Neuronal stem cell (in vitro differentiated cells): ENCODE results near the gene ZNF219.
A peak's percentile ranks its signal among the peaks of the same experiment; 100 is the strongest.
"Not testable (repeated sequence)": the region's sequence is repeated elsewhere in the genome, so short reads cannot be mapped to it uniquely, and the experiment has no call there.

Experiments
- DNase-seq: peaks from one replicate; pipeline ENCODE4 v3.0.0-alpha.2; 2013; ENCODE audit warnings: low spot score
- H2AFZ ChIP-seq: one replicate; pipeline ENCODE4 v1.6.1; 2013; ENCODE audit warnings: mild to moderate bottlenecking, low read length, inconsistent platforms
- H2AK5ac ChIP-seq: 2 replicates; pipeline ENCODE4 v1.6.1; 2013; ENCODE audit warnings: low read depth, mild to moderate bottlenecking, inconsistent platforms, low read length, moderate library complexity, mixed read lengths
- H2BK120ac ChIP-seq: 2 replicates; pipeline ENCODE4 v1.6.1; 2013; ENCODE audit warnings: low read depth, mild to moderate bottlenecking, inconsistent platforms, low read length, moderate library complexity, mixed read lengths
- H2BK12ac ChIP-seq: one replicate; pipeline ENCODE4 v1.6.1; 2013; ENCODE audit warnings: low read length, inconsistent platforms
- H2BK15ac ChIP-seq: 2 replicates; pipeline ENCODE4 v1.6.1; 2013; ENCODE audit warnings: mild to moderate bottlenecking, low read length, inconsistent platforms, mixed read lengths
- H2BK5ac ChIP-seq: one replicate; pipeline ENCODE4 v1.6.1; 2013; ENCODE audit warnings: inconsistent platforms, mild to moderate bottlenecking, low read length, moderate library complexity
- H3K14ac ChIP-seq: one replicate; pipeline ENCODE4 v1.6.1; 2013; ENCODE audit warnings: low read length, inconsistent platforms
- H3K18ac ChIP-seq: 2 replicates; pipeline ENCODE4 v1.6.1; 2013; ENCODE audit warnings: low read length, inconsistent platforms
- H3K23ac ChIP-seq: 2 replicates; pipeline ENCODE4 v1.6.1; 2013; ENCODE audit warnings: low read depth, mild to moderate bottlenecking, mixed read lengths, low read length, inconsistent platforms; ENCODE audit not compliant: poor library complexity
- H3K27ac ChIP-seq: replicated peaks from 3 replicates; pipeline ENCODE4 v1.5.1; 2013; ENCODE audit warnings: low read length, inconsistent platforms
- H3K27me3 ChIP-seq, 3 experiments: 2 replicates each; pipeline ENCODE4 v1.6.1; 2013; ENCODE audit warnings: low read length in 3 of 3, mild to moderate bottlenecking in 2 of 3, inconsistent platforms in 1 of 3, low read depth in 1 of 3, mixed read lengths in 1 of 3, moderate library complexity in 1 of 3; ENCODE audit not compliant: control insufficient read depth in 3 of 3, insufficient read depth in 3 of 3
- H3K36me3 ChIP-seq, 2 donors: replicated peaks in 1 of 2; 2 replicates each; pipeline ENCODE4 v1.6.1; 2013; ENCODE audit warnings: low read length in 2 of 2; ENCODE audit not compliant: control insufficient read depth in 2 of 2, insufficient read depth in 2 of 2
- H3K4ac ChIP-seq: 2 replicates; pipeline ENCODE4 v1.6.1; 2013; ENCODE audit warnings: inconsistent platforms, mild to moderate bottlenecking, low read length, moderate library complexity
- H3K4me1 ChIP-seq, 2 donors: 1 replicate in 1 of 2; 2 replicates in 1 of 2; pipeline ENCODE4 v1.6.1; 2013; ENCODE audit warnings: low read length in 2 of 2, low read depth in 1 of 2; ENCODE audit not compliant: control insufficient read depth in 2 of 2, insufficient read depth in 1 of 2
- H3K4me2 ChIP-seq: one replicate; pipeline ENCODE4 v1.6.1; 2013; ENCODE audit warnings: mild to moderate bottlenecking, low read length, inconsistent platforms; ENCODE audit not compliant: insufficient read depth, poor library complexity, severe bottlenecking
- H3K4me3 ChIP-seq, 2 donors: 2 replicates each; pipeline ENCODE4 v1.5.1; 2013; ENCODE audit warnings: low read length in 2 of 2, mild to moderate bottlenecking in 2 of 2, inconsistent platforms in 1 of 2, moderate library complexity in 1 of 2
- H3K79me1 ChIP-seq: one replicate; pipeline ENCODE4 v1.6.1; 2013; ENCODE audit warnings: low read depth, mild to moderate bottlenecking, inconsistent platforms, low read length, moderate library complexity
- H3K9ac ChIP-seq: one replicate; pipeline ENCODE4 v1.6.1; 2013; ENCODE audit warnings: mild to moderate bottlenecking, low read depth, low read length, inconsistent platforms; ENCODE audit not compliant: poor library complexity
- H3K9me3 ChIP-seq, 2 donors: replicated peaks in 1 of 2; 2 replicates each; pipeline versions ENCODE3 to v1.6.1; 2013; ENCODE audit warnings: low read length in 2 of 2, mild to moderate bottlenecking in 2 of 2, inconsistent platforms in 1 of 2, low read depth in 1 of 2, mixed read lengths in 1 of 2, moderate library complexity in 1 of 2; ENCODE audit not compliant: control insufficient read depth in 2 of 2, insufficient read depth in 1 of 2
- H4K8ac ChIP-seq: one replicate; pipeline ENCODE4 v1.6.1; 2013; ENCODE audit warnings: low read depth, mild to moderate bottlenecking, inconsistent platforms, low read length, moderate library complexity
- H4K91ac ChIP-seq: one replicate; pipeline ENCODE4 v1.6.1; 2013; ENCODE audit warnings: low read length, low read depth, mild to moderate bottlenecking, inconsistent platforms; ENCODE audit not compliant: poor library complexity
- WGBS, 2 donors: extraction: QIAGEN DNeasy Blood & Tissue Kit; methylation state at CpG; one replicate each; pipeline ENCODE4 v1.1.7; 2013; ENCODE audit warnings: missing lambda C conversion rate in 2 of 2, mixed read lengths in 1 of 2; ENCODE audit not compliant: insufficient read length in 2 of 2, insufficient replicate concordance in 1 of 2; ENCODE audit errors: extremely low coverage in 2 of 2; 5-methylcytosine and 5-hydroxymethylcytosine counted together

The ZNF219 gene

GRCh38 chr14:21042918-21043317, 55.5 kb downstream of the ZNF219 start:
- Histone ChIP-seq H3K9ac (no peak overlapping the region), H3K4ac (no peak overlapping the region), H3K79me1 (no peaks in the 10 kb centered on the region), H2BK5ac (no peak overlapping the region), H2AFZ (no peak overlapping the region), H3K23ac (no peak overlapping the region), H3K9me3 (no peaks in the 10 kb centered on the region), H2BK12ac (no peak overlapping the region), H3K27me3 (peaks cover 0 to 41% (median 0%) of the 10 kb centered on the region in 3 experiments), H3K36me3 (no peaks in the 10 kb centered on the region), H4K91ac (no peak overlapping the region), H3K14ac (peak overlapping the region; percentile 5), H3K18ac (no peak overlapping the region), H2BK120ac (no peak overlapping the region), H3K4me1 (peaks cover 1 to 2% of the 10 kb centered on the region in 2 donors), H3K27ac (no peak overlapping the region), H2AK5ac (no peak overlapping the region), H4K8ac (no peak overlapping the region), H3K4me3 (no peak overlapping the region), H3K4me2 (no peak overlapping the region), H2BK15ac (no peak overlapping the region)
- no CpG with 5 or more reads among the region's 8 CpGs for WGBS, 2 donors
- DNase-seq: no peak

- no peak within 1 kb of the TSS for H2BK12ac ChIP-seq
- no peak within 1 kb of the TSS for H4K91ac ChIP-seq
- H3K4ac ChIP-seq: no peak within 1 kb of the TSS
- no peak within 1 kb of the TSS for H3K27ac ChIP-seq
- no peak within 1 kb of the TSS for H3K23ac ChIP-seq
- H3K9me3 ChIP-seq: no peaks in the 10 kb centered on the region
- no peak within 1 kb of the TSS for H4K8ac ChIP-seq
- H3K4me2 ChIP-seq: no peak within 1 kb of the TSS
- no peak within 1 kb of the TSS for H3K4me3 ChIP-seq
- WGBS, 2 donors: no CpG with 5 or more reads among the region's 11 CpGs
- no peak within 1 kb of the TSS for H3K9ac ChIP-seq
- no peak within 1 kb of the TSS for H2AFZ ChIP-seq
- DNase-seq: no peak
- H3K14ac ChIP-seq: peak within 1 kb of the TSS; percentile 5
- H2AK5ac ChIP-seq: no peak within 1 kb of the TSS
- peaks cover 0 to 50% (median 0%) of the 10 kb centered on the region in 3 experiments for H3K27me3 ChIP-seq
- H3K79me1 ChIP-seq: no peaks in the 10 kb centered on the region
- no peak within 1 kb of the TSS for H2BK120ac ChIP-seq
- no peak within 1 kb of the TSS for H2BK15ac ChIP-seq
- no peak within 1 kb of the TSS for H2BK5ac ChIP-seq
- no peak within 1 kb of the TSS for H3K18ac ChIP-seq
- peaks cover 1 to 2% of the 10 kb centered on the region in 2 donors for H3K4me1 ChIP-seq
- no peaks in the 10 kb centered on the region for H3K36me3 ChIP-seq
These were observed 56.6 kb downstream of the ZNF219 start, which contains the start of gene RNASE7 for GRCh38 chr14:21041676-21042433. RNASE7 (plus strand) TSS chr14:21042362; CDS start chr14:21042993, 631 bp downstream.

- H2BK120ac ChIP-seq, H3K79me1 ChIP-seq, H2BK5ac ChIP-seq, H3K14ac ChIP-seq, H3K4ac ChIP-seq, H3K4me1 ChIP-seq, H3K9ac ChIP-seq, H2BK12ac ChIP-seq, H3K9me3 ChIP-seq, H4K91ac ChIP-seq, H3K23ac ChIP-seq, DNase-seq, H3K4me2 ChIP-seq, H3K36me3 ChIP-seq, H4K8ac ChIP-seq, H2AK5ac ChIP-seq, H3K18ac ChIP-seq, H3K4me3 ChIP-seq, H2BK15ac ChIP-seq, H2AFZ ChIP-seq, H3K27ac ChIP-seq: not testable (repeated sequence)
- no CpG with 5 or more reads among the region's 3 CpGs for WGBS, 2 donors
- peaks cover 0 to 55% (median 0%) of the 10 kb centered on the region in 3 experiments for H3K27me3 ChIP-seq
These were observed 57.5 kb downstream of the ZNF219 start for GRCh38 chr14:21040941-21041340.

GRCh38 chr14:21040370-21040925, 58.0 kb downstream of the ZNF219 start:
- H3K23ac ChIP-seq: no peak overlapping the region
- no CpG with 5 or more reads among the region's 8 CpGs for WGBS, 2 donors
- H3K36me3 ChIP-seq: no peaks in the 10 kb centered on the region
- H2BK15ac ChIP-seq: no peak overlapping the region
- peaks cover 0 to 57% (median 0%) of the 10 kb centered on the region in 3 experiments for H3K27me3 ChIP-seq
- H2AK5ac ChIP-seq: no peak overlapping the region
- H2BK5ac ChIP-seq: no peak overlapping the region
- H3K4me1 ChIP-seq: peaks cover 1 to 2% of the 10 kb centered on the region in 2 donors
- H3K9ac ChIP-seq: no peak overlapping the region
- DNase-seq: no peak
- no peak overlapping the region for H3K4me3 ChIP-seq
- no peak overlapping the region for H3K4ac ChIP-seq
- H2BK120ac ChIP-seq: no peak overlapping the region
- H3K9me3 ChIP-seq: no peaks in the 10 kb centered on the region
- no peak overlapping the region for H4K8ac ChIP-seq
- no peak overlapping the region for H2BK12ac ChIP-seq
- no peak overlapping the region for H3K27ac ChIP-seq
- no peak overlapping the region for H3K14ac ChIP-seq
- no peak overlapping the region for H3K18ac ChIP-seq
- H3K79me1 ChIP-seq: no peaks in the 10 kb centered on the region
- H4K91ac ChIP-seq: no peak overlapping the region
- H2AFZ ChIP-seq: no peak overlapping the region
- H3K4me2 ChIP-seq: no peak overlapping the region
